Cardiac muscle cell (in vitro differentiated cells and primary cell): ENCODE results near the gene OPN4. TPM values are rescaled to one million over a fixed set of nuclear protein-coding genes. Genes with fewer than 3 reads are reported as not detected.

Experiments
- DNase-seq, 2 donors: peaks; one replicate each; pipeline versions ENCODE4 v3.0.0 to v3.0.0-alpha.2; 2010 to 2017; ENCODE audit warnings: low read depth in 1 of 2, low spot score in 1 of 2
- H3K27ac ChIP-seq: fragments of 200-600 bp; sonication (generic); 2 replicates; pipeline ENCODE4 v1.5.1; 2016
- H3K27me3 ChIP-seq: fragments of 200-600 bp; sonication (generic); 2 replicates; pipeline ENCODE4 v1.6.0; 2016; ENCODE audit warnings: control low read depth
- H3K36me3 ChIP-seq: fragments of 200-600 bp; sonication (generic); 2 replicates; pipeline ENCODE4 v1.5.1; 2016; ENCODE audit warnings: control low read depth
- H3K4me1 ChIP-seq: fragments of 200-600 bp; sonication (generic); 2 replicates; pipeline ENCODE4 v1.8.1; 2017; ENCODE audit warnings: low read depth, mild to moderate bottlenecking, mixed run types
- H3K4me3 ChIP-seq: fragments of 200-600 bp; sonication (generic); 2 replicates; pipeline ENCODE4 v1.5.1; 2016; ENCODE audit warnings: mild to moderate bottlenecking
- H3K9me3 ChIP-seq: fragments of 200-600 bp; sonication (generic); 2 replicates; pipeline ENCODE4 v1.5.1; 2017; ENCODE audit warnings: low read depth, mild to moderate bottlenecking, control low read depth
- polyA plus RNA-seq: library from polyadenylated mRNA; unstranded; fragments of >200 nt; fragmentation: Nextera tagmentation; extraction: Ambion mirVana; gene quantifications from 2 replicates; pipeline ENCODE4 v1.2.1, GENCODE V29; 2016
- total RNA-seq: library from RNA; depleted of rRNA; stranded (reverse); fragments of >200 nt; gene quantifications from 2 replicates; pipeline ENCODE4 v1.2.3, GENCODE V29; 2016
- TF ChIP-seq, protein P1 (sequence below): IDR thresholded peaks from 2 replicates; pipeline ENCODE4 v1.5.1; 2012; ENCODE audit warnings: low read depth, mild to moderate bottlenecking, low read length

The OPN4 gene
- total and polyA plus RNA-seq, 2 experiments from 2014 or later: 0.18 TPM; not detected in 1

DNA sequence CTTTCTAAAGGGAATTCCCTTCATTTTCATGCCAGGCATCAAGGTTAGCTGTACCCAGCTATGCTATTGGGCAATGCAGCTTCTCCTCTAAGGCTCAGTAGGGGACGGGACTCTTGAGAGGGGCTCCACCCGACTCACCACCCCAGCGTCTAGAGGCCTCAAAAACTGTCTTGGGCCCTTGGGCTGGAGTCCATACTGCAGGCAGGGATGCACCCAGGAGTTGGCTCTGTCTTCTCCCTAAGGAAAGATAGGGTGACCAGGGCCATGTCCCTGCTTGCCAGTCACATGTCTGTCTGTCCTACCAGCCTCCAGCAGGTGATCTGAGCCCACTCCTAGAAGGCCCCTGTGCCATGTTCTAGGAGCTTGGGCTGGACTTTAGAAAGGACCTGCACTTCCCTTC lies 1.2 kb downstream of the OPN4 start:
- Histone ChIP-seq H3K27me3 (no peaks in the 10 kb centered on the region), H3K36me3 (no peaks in the 10 kb centered on the region), H3K27ac (no peak overlapping the region), H3K9me3 (no peaks in the 10 kb centered on the region), H3K4me1 (peaks cover 19% of the 10 kb centered on the region), H3K4me3 (no peak overlapping the region)
- no peak for DNase-seq
- TF ChIP-seq, protein P1, sequence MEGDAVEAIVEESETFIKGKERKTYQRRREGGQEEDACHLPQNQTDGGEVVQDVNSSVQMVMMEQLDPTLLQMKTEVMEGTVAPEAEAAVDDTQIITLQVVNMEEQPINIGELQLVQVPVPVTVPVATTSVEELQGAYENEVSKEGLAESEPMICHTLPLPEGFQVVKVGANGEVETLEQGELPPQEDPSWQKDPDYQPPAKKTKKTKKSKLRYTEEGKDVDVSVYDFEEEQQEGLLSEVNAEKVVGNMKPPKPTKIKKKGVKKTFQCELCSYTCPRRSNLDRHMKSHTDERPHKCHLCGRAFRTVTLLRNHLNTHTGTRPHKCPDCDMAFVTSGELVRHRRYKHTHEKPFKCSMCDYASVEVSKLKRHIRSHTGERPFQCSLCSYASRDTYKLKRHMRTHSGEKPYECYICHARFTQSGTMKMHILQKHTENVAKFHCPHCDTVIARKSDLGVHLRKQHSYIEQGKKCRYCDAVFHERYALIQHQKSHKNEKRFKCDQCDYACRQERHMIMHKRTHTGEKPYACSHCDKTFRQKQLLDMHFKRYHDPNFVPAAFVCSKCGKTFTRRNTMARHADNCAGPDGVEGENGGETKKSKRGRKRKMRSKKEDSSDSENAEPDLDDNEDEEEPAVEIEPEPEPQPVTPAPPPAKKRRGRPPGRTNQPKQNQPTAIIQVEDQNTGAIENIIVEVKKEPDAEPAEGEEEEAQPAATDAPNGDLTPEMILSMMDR: no peak

GRCh38 chr10:86657011-86657395 lies 2.7 kb downstream of the OPN4 start:
- Histone ChIP-seq H3K36me3 (no peaks in the 10 kb centered on the region), H3K27ac (no peak overlapping the region), H3K9me3 (no peaks in the 10 kb centered on the region), H3K27me3 (no peaks in the 10 kb centered on the region), H3K4me1 (peaks cover 33% of the 10 kb centered on the region), H3K4me3 (no peak overlapping the region)
- DNase-seq: no peak
- TF ChIP-seq, protein P1: no peak

GRCh38 chr10:86657396-86658011 lies 3.2 kb downstream of the OPN4 start:
- no peak for DNase-seq
- peaks cover 33% of the 10 kb centered on the region for H3K4me1 ChIP-seq
- H3K36me3 ChIP-seq: no peaks in the 10 kb centered on the region
- no peak overlapping the region for H3K4me3 ChIP-seq
- TF ChIP-seq, protein P1: no peak
- H3K9me3 ChIP-seq: no peaks in the 10 kb centered on the region
- H3K27me3 ChIP-seq: no peaks in the 10 kb centered on the region
- H3K27ac ChIP-seq: no peak overlapping the region

DNA sequence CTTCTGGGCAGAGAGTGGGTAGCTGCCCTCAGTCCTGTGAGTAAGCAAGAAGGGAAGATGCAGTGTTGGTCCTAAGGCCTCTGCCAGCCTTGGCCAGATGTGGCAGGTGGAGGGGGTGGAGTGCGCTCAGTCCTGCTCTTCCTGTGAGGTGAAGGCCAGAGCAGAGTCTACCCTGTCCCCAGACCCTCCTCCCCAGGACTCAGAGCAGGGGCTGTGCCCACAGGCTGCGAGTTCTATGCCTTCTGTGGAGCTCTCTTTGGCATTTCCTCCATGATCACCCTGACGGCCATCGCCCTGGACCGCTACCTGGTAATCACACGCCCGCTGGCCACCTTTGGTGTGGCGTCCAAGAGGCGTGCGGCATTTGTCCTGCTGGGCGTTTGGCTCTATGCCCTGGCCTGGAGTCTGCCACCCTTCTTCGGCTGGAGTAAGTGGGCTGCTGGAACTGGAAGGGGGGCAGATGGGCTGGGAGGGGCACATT lies 4.0 kb downstream of the OPN4 start:
- Histone ChIP-seq H3K27me3 (no peaks in the 10 kb centered on the region), H3K9me3 (no peaks in the 10 kb centered on the region), H3K27ac (no peak overlapping the region), H3K4me3 (no peak overlapping the region), H3K4me1 (peaks cover 36% of the 10 kb centered on the region), H3K36me3 (no peaks in the 10 kb centered on the region)
- no peak for DNase-seq
- TF ChIP-seq, protein P1: no peak

- no peaks in the 10 kb centered on the region for H3K36me3 ChIP-seq
- H3K27ac ChIP-seq: no peak overlapping the region
- H3K27me3 ChIP-seq: no peaks in the 10 kb centered on the region
- no peak for DNase-seq
- TF ChIP-seq, protein P1: no peak
- no peak overlapping the region for H3K4me3 ChIP-seq
- peaks cover 40% of the 10 kb centered on the region for H3K4me1 ChIP-seq
- H3K9me3 ChIP-seq: no peaks in the 10 kb centered on the region
These were observed 4.4 kb downstream of the OPN4 start for GRCh38 chr10:86658751-86659150.
